Measurements from ENCODE around the gene KIAA0930. TPM values are rescaled to one million over a fixed set of nuclear protein-coding genes. Genes with fewer than 3 reads are reported as not detected.

KIAA0930 gene
- total RNA-seq, 1 donor from 2014 or later = 42.5 TPM

GRCh38 chr22:45238076-45238956, 2.4 kb downstream of the KIAA0930 start:
- Histone ChIP-seq H3K36me3 (no peaks in the 10 kb centered on the region), H3K4me1 (peaks cover 28% of the 10 kb centered on the region), H3K27me3 (no peaks in the 10 kb centered on the region), H3K4me3 (no peak overlapping the region), H3K27ac (no peak overlapping the region), H3K9me3 (no peaks in the 10 kb centered on the region)
- no peak for TF ChIP-seq CTCF (IDR thresholded peaks at IDR 0.05)
- intact Hi-C loops (cut with DNase I) = no loop called here
- DNase-seq (ENCODE audit: extremely low spot score in 2 of 2) = no peak

GRCh38 chr22:45237065-45237990, 3.4 kb downstream of the KIAA0930 start:
- no peak for DNase-seq (ENCODE audit: extremely low spot score in 2 of 2)
- H3K4me1 ChIP-seq = peaks cover 28% of the 10 kb centered on the region
- intact Hi-C loops (cut with DNase I) = no loop called here
- H3K27ac ChIP-seq = no peak overlapping the region
- no peaks in the 10 kb centered on the region for H3K36me3 ChIP-seq
- no peak overlapping the region for H3K4me3 ChIP-seq
- H3K9me3 ChIP-seq = no peaks in the 10 kb centered on the region
- no peaks in the 10 kb centered on the region for H3K27me3 ChIP-seq
- no peak for TF ChIP-seq CTCF (IDR thresholded peaks at IDR 0.05)
- no peak for TF ChIP-seq POLR2AphosphoS5 (IDR thresholded peaks at IDR 0.05; ENCODE audit: insufficient read depth in 1 of 2, low read depth in 1 of 2)
- no peak for TF ChIP-seq POLR2A (IDR thresholded peaks at IDR 0.05)

GRCh38 chr22:45235851-45236342, 4.8 kb downstream of the KIAA0930 start:
- Histone ChIP-seq H3K4me1 (peaks cover 36% of the 10 kb centered on the region), H3K9me3 (no peaks in the 10 kb centered on the region), H3K27me3 (no peaks in the 10 kb centered on the region), H3K27ac (no peak overlapping the region), H3K36me3 (no peaks in the 10 kb centered on the region), H3K4me3 (no peak overlapping the region)
- DNase-seq (ENCODE audit: extremely low spot score in 2 of 2) = no peak
- TF ChIP-seq POLR2A (IDR thresholded peaks at IDR 0.05) (no peak), CTCF (IDR thresholded peaks at IDR 0.05) (no peak), POLR2AphosphoS5 (IDR thresholded peaks at IDR 0.05; ENCODE audit: insufficient read depth in 1 of 2, low read depth in 1 of 2) (no peak)
- intact Hi-C loops (cut with DNase I) = no loop called here

- intact Hi-C loops (cut with DNase I) = no loop called here
- Histone ChIP-seq H3K27me3 (no peaks in the 10 kb centered on the region), H3K4me1 (peaks cover 39% of the 10 kb centered on the region), H3K9me3 (no peaks in the 10 kb centered on the region), H3K27ac (no peak overlapping the region), H3K4me3 (no peak overlapping the region), H3K36me3 (no peaks in the 10 kb centered on the region)
- no peak for DNase-seq (ENCODE audit: extremely low spot score in 2 of 2)
- no peak for TF ChIP-seq POLR2A (IDR thresholded peaks at IDR 0.05)
- TF ChIP-seq CTCF (IDR thresholded peaks at IDR 0.05) = no peak
- no peak for TF ChIP-seq POLR2AphosphoS5 (IDR thresholded peaks at IDR 0.05; ENCODE audit: insufficient read depth in 1 of 2, low read depth in 1 of 2)
Observed at GRCh38 chr22:45235101-45235777, 5.5 kb downstream of the KIAA0930 start.
